ENCODE measurements around the gene CCND1. TPM values are rescaled to one million over a fixed set of nuclear protein-coding genes. Genes with fewer than 3 reads are reported as not detected.

Gene CCND1
- total and polyA plus RNA-seq, 8 donors, result 24.6 to 126 (median 89.0) TPM

DNA sequence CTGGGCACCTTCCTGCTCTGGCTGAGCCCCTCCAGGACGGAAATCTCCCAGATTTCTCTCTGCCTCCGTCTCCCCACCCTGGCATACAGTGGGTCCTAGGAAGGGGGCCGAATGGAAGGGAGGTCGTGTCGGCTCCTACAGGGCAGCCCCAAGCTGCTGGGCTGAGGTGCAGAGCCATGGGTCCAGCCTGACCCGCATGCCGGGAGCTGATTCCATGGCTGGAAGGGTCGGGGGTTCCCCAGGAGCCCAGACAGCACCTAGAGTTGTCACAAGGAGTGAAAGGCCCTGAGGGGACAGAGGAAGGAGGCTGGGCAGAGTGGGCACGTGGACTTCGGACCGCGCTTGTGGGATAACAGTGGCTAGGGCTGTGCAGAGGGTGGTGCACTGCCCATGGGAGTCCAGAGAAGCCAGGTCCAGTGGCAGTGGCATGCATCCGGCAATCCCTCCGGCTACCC lies 16.5 kb downstream of the CCND1 start:
- no peak overlapping the region for H3K27ac ChIP-seq
- peak in 1 of 6 donors; percentile 31 for DNase-seq
- peaks cover 0 to 10% (median 0%) of the 10 kb centered on the region in 3 donors for H3K36me3 ChIP-seq
- ATAC-seq, result no peak
- no peaks in the 10 kb centered on the region for H3K9me3 ChIP-seq
- H3K4me3 ChIP-seq, result no peak overlapping the region
- no peaks in the 10 kb centered on the region for H3K4me1 ChIP-seq
- no peak for FAIRE-seq
- TF ChIP-seq CTCF (IDR thresholded peaks at IDR 0.05), result no peak
- intact Hi-C loops (cut with DNase I), result loop anchor here in 1 of 3 donors (10.0 kb wide), 1 partner anchor 563 kb away; no protein-coding TSS in a partner anchor
- H3K27me3 ChIP-seq, result no peaks in the 10 kb centered on the region
- 65 to 72% methylated on average over 14 of the region's 14 CpGs for WGBS, 2 donors

DNA sequence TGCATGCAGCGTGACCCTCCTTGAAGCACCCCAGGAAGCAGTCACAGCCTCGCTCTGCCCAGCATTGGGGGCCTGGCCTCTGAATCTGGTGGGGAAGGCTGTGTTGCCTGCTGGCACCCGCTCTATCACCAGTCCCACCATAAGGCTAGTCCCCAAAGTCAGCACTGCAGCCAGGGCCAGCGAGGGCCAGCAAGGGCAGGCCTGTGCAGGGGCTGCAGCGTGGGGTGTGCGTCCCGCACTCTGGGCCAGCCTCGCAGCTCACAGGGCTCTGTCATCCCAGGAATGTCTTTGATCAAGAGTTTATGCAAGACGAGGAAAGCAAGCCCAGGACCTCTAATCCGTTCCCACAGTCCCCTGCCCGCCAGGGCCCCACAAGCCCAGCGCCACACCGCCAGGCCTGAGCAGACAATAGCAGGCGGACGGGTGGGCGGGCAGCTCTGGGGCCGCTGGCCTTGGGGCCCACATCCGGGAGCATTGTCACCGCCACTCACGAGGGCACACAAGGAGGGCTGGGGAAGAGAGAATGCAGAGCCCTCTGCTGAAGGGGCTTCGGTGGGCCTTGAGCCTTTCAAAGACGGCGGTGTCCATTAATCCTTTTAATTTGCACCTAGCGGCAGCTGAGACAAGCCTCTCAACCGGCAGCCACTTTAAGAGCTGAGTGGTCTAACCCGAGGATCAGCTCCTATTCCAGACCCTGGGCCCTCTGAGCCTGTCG lies 17.1 kb downstream of the CCND1 start:
- DNase-seq, result peak in 1 of 6 donors; percentile 49

DNA sequence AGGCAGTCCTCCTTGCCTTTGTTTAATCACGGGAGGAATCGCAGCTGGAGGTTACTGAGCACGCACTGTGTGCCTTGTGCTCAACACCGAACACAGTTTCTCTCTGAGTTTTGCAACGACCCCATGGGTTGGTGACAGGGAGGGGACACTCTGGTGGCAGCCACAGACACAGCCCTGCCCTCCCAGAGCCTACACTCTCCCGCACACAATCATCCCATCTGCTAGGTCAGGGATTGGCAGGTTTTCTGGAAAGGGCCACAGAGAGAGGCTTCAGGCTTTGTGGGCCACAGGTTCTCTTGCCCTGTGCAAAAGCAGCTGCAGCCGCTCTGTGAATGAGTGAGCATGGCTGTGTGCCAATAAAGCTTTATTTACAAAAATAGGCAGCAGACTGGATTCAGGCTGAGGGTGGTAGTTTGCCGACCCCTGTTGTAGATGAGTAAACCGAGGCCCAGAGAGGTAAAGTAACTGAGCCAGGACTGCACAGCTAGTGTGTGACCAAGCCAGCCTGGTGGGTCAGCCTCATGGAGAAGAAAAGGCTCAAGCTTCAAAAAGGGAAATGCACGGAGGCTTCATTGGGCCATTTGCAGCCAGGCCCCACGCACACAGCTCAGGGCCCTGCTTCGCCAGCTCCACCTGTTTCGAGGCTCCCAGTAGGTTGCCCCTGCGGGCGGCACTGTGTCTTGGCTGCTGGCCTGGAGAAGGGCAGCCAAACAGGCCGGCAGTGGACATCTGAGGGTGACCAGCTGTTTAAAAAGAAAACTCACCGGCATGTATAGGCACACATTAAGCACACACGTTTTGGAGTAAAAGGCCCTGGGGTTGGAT lies 17.9 kb downstream of the CCND1 start:
- FAIRE-seq (no peak), DNase-seq (peak in 1 of 6 donors; percentile 31), ATAC-seq (no peak)
- intact Hi-C loops (cut with DNase I), result loop anchor here in 1 of 3 donors (10.0 kb wide), 1 partner anchor 564 kb away; no protein-coding TSS in a partner anchor
- no peak for TF ChIP-seq CTCF (IDR thresholded peaks at IDR 0.05)
- H3K27me3 ChIP-seq, result no peaks in the 10 kb centered on the region
- H3K27ac ChIP-seq, result no peak overlapping the region
- no peaks in the 10 kb centered on the region for H3K4me1 ChIP-seq
- WGBS, 2 donors, result 73 to 80% methylated on average over 18 of the region's 18 CpGs
- no peaks in the 10 kb centered on the region for H3K9me3 ChIP-seq
- H3K4me3 ChIP-seq, result no peak overlapping the region
- H3K36me3 ChIP-seq, result peaks cover 0 to 5% (median 0%) of the 10 kb centered on the region in 3 donors

More for the DNA sequence above, 17.1 kb downstream of the CCND1 start:
- H3K4me3 ChIP-seq, result no peak overlapping the region
- ATAC-seq (no peak), FAIRE-seq (no peak)
- H3K4me1 ChIP-seq, result no peaks in the 10 kb centered on the region
- intact Hi-C loops (cut with DNase I), result loop anchor here in 1 of 3 donors (10.0 kb wide), 1 partner anchor 563 kb away; no protein-coding TSS in a partner anchor
- H3K27ac ChIP-seq, result no peak overlapping the region
- H3K9me3 ChIP-seq, result no peaks in the 10 kb centered on the region
- H3K36me3 ChIP-seq, result peaks cover 0 to 10% (median 0%) of the 10 kb centered on the region in 3 donors
- 54 to 65% methylated on average over 25 to 27 of the region's 27 CpGs for WGBS, 2 donors
- H3K27me3 ChIP-seq, result no peaks in the 10 kb centered on the region
- no peak for TF ChIP-seq CTCF (IDR thresholded peaks at IDR 0.05)

DNA sequence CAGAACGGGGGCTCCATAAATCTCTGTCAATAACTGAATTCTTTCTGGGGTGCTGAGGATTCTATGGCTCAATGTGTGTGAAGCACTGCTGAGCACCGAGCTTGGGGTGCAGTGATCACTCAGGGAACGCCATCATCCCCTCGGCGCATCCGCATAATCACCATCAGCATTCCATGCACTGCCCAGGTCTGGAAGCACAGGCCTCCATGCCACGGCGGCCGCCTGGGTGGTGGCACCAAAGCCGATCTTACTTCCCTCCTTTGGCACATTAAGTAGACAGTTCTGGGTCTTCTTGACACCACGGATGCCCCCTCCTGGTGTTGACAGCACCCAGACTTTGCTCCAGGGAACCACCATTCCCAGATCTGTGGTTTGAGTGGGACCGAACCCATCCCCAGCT lies 18.6 kb downstream of the CCND1 start:
- H3K4me3 ChIP-seq, result no peak overlapping the region
- 85 to 95% methylated on average over 12 of the region's 12 CpGs for WGBS, 2 donors
- H3K27ac ChIP-seq, result no peak overlapping the region
- no peak for TF ChIP-seq CTCF (IDR thresholded peaks at IDR 0.05)
- ATAC-seq (no peak), DNase-seq (peak in 1 of 6 donors; percentile 26), FAIRE-seq (no peak)
- no peaks in the 10 kb centered on the region for H3K27me3 ChIP-seq
- intact Hi-C loops (cut with DNase I), result loop anchor here in 1 of 3 donors (10.0 kb wide), 1 partner anchor 565 kb away; no protein-coding TSS in a partner anchor
- no peaks in the 10 kb centered on the region for H3K9me3 ChIP-seq
- H3K36me3 ChIP-seq, result peaks cover 0 to 3% (median 0%) of the 10 kb centered on the region in 3 donors
- H3K4me1 ChIP-seq, result no peaks in the 10 kb centered on the region
